CD4-positive, CD25-positive, alpha-beta regulatory T cell (primary cell): Measurements from ENCODE around the gene UBE2Q1. TPM values are rescaled to one million over a fixed set of nuclear protein-coding genes. Genes with fewer than 3 reads are reported as not detected.

Source experiments
- ATAC-seq, 2 donors: fragments of 150-1000 bp; cut with Tn5 transposase; one replicate each; pipeline ENCODE4 v1.10.0; 2021; ENCODE audit warnings: low read depth in 2 of 2, moderate number of reproducible peaks in 2 of 2, moderate library complexity in 1 of 2
- DNase-seq, 3 donors: peaks; one replicate each; pipeline versions ENCODE4 v3.0.0 to v3.0.0-alpha.2; 2012 to 2022; ENCODE audit warnings: mixed read lengths in 1 of 3
- H3K27ac ChIP-seq: one replicate; pipeline ENCODE4 v1.7.0; 2013; ENCODE audit warnings: mild to moderate bottlenecking, low read length; ENCODE audit not compliant: insufficient read depth, poor library complexity, severe bottlenecking
- H3K27me3 ChIP-seq: one replicate; pipeline ENCODE4 v1.7.0; 2013; ENCODE audit warnings: low read length; ENCODE audit not compliant: control insufficient read depth, insufficient read depth
- H3K36me3 ChIP-seq: one replicate; pipeline ENCODE4 v1.7.0; 2013; ENCODE audit warnings: mild to moderate bottlenecking, low read length, moderate library complexity; ENCODE audit not compliant: control insufficient read depth, insufficient read depth
- H3K4me1 ChIP-seq: 2 replicates; pipeline ENCODE4 v1.7.0; 2013; ENCODE audit warnings: mild to moderate bottlenecking, low read length; ENCODE audit not compliant: insufficient read depth, control insufficient read depth, poor library complexity, severe bottlenecking
- H3K4me3 ChIP-seq: one replicate; pipeline ENCODE4 v1.7.0; 2013; ENCODE audit warnings: low read depth, mild to moderate bottlenecking, low read length, moderate library complexity
- H3K9me3 ChIP-seq, 2 experiments: 1 replicate in 1 of 2; 2 replicates in 1 of 2; pipeline ENCODE4 v1.7.0; 2013; ENCODE audit warnings: low read length in 2 of 2, mild to moderate bottlenecking in 1 of 2, moderate library complexity in 1 of 2; ENCODE audit not compliant: control insufficient read depth in 2 of 2
- H3K27ac Mint-ChIP-seq, 3 donors: one replicate each; pipeline ENCODE4 v1.8.0; 2020 to 2022; ENCODE audit warnings: mild to moderate bottlenecking in 3 of 3, mixed read lengths in 3 of 3, moderate library complexity in 2 of 3
- H3K27me3 Mint-ChIP-seq: one replicate; pipeline ENCODE4 v1.8.0; 2022; ENCODE audit warnings: mild to moderate bottlenecking, mixed read lengths
- H3K36me3 Mint-ChIP-seq: one replicate; pipeline ENCODE4 v1.8.0; 2020; ENCODE audit warnings: mixed read lengths
- H3K4me1 Mint-ChIP-seq, 4 donors: one replicate each; pipeline ENCODE4 v1.8.0; 2020 to 2022; ENCODE audit warnings: mixed read lengths in 4 of 4, mild to moderate bottlenecking in 1 of 4
- H3K4me3 Mint-ChIP-seq, 4 donors: one replicate each; pipeline ENCODE4 v1.8.0; 2020 to 2022; ENCODE audit warnings: mild to moderate bottlenecking in 4 of 4, mixed read lengths in 4 of 4, moderate library complexity in 3 of 4
- H3K9me3 Mint-ChIP-seq, 7 donors: one replicate each; pipeline ENCODE4 v1.8.0; 2020 to 2022; ENCODE audit warnings: mixed read lengths in 7 of 7, mild to moderate bottlenecking in 3 of 7, moderate library complexity in 2 of 7
- polyA plus RNA-seq, 4 donors: library from polyadenylated mRNA; unstranded; fragments of 300-500 nt; fragmentation: Illumina TruSeq; gene quantifications; one replicate each; pipeline ENCODE4 v1.2.3, GENCODE V29; 2021
- total RNA-seq: library from RNA; stranded (reverse); gene quantifications from one replicate; pipeline ENCODE4 v1.2.3, GENCODE V29; 2022

The UBE2Q1 gene
- total RNA-seq (91.7 TPM), polyA plus RNA-seq (10 to 100 TPM in 3 of 4 donors, 1 to 10 TPM in 1; 9.5 to 18.5 (median 12.4) TPM)

- Mint-ChIP-seq H3K4me1 (peaks cover 7 to 46% (median 39%) of the 10 kb centered on the region in 4 donors), H3K27ac (peak within 1 kb of the TSS; percentile 92 to 98 (median 95)), H3K36me3 (peaks cover 32% of the 10 kb centered on the region), H3K9me3 (no peaks in the 10 kb centered on the region), H3K27me3 (peaks cover 9% of the 10 kb centered on the region), H3K4me3 (peak within 1 kb of the TSS; percentile 94 to 96 (median 96))
- peak; percentile 20 to 47 (median 44) for DNase-seq
- Histone ChIP-seq H3K4me1 (peaks cover 30% of the 10 kb centered on the region), H3K36me3 (peaks cover 29% of the 10 kb centered on the region), H3K27me3 (no peaks in the 10 kb centered on the region), H3K27ac (peak within 1 kb of the TSS; percentile 93), H3K9me3 (no peaks in the 10 kb centered on the region), H3K4me3 (peak within 1 kb of the TSS; percentile 90)
- no peak for ATAC-seq
Measured at GRCh38 chr1:154557939-154558719, at the start of gene UBE2Q1. Gene UBE2Q1, minus strand, starts transcription at chr1:154558662. Its CDS starts 109 bp downstream, at chr1:154558553.

GRCh38 chr1:154607609-154608396, 49.3 kb upstream of the UBE2Q1 start, which contains the start of gene ADAR:
Gene ADAR, minus strand, starts transcription at chr1:154608186. Its CDS starts 180 bp downstream, at chr1:154608006.
- H3K9me3 Mint-ChIP-seq, result no peaks in the 10 kb centered on the region
- H3K4me1 Mint-ChIP-seq, result peaks cover 36 to 77% (median 66%) of the 10 kb centered on the region in 4 donors
- peak; percentile 78 to 81 for ATAC-seq
- H3K36me3 Mint-ChIP-seq, result peaks cover 4% of the 10 kb centered on the region
- peak within 1 kb of the TSS; percentile 99 to 100 (median 100) for H3K27ac Mint-ChIP-seq
- H3K4me3 Mint-ChIP-seq, result peak within 1 kb of the TSS; percentile 97 to 99 (median 98)
- Histone ChIP-seq H3K4me3 (peak within 1 kb of the TSS; percentile 90), H3K36me3 (peaks cover 20% of the 10 kb centered on the region), H3K4me1 (peaks cover 65% of the 10 kb centered on the region), H3K9me3 (no peaks in the 10 kb centered on the region), H3K27ac (peak within 1 kb of the TSS; percentile 95), H3K27me3 (no peaks in the 10 kb centered on the region)
- H3K27me3 Mint-ChIP-seq, result no peaks in the 10 kb centered on the region
- peak; percentile 89 to 98 (median 93) for DNase-seq

GRCh38 chr1:154607106-154607608, 48.7 kb upstream of the UBE2Q1 start:
- peaks cover 25% of the 10 kb centered on the region for H3K36me3 ChIP-seq
- H3K27ac ChIP-seq, result peak overlapping the region; percentile 95
- no peaks in the 10 kb centered on the region for H3K27me3 Mint-ChIP-seq
- H3K4me3 Mint-ChIP-seq, result peak overlapping the region; percentile 97 to 99 (median 98)
- ATAC-seq, result no peak
- no peaks in the 10 kb centered on the region for H3K27me3 ChIP-seq
- no peaks in the 10 kb centered on the region for H3K9me3 ChIP-seq
- H3K4me1 ChIP-seq, result peaks cover 71% of the 10 kb centered on the region
- peaks cover 4% of the 10 kb centered on the region for H3K36me3 Mint-ChIP-seq
- H3K9me3 Mint-ChIP-seq, result no peaks in the 10 kb centered on the region
- DNase-seq, result peak in 2 of 3 donors; percentile 14 to 51
- peaks cover 36 to 84% (median 68%) of the 10 kb centered on the region in 4 donors for H3K4me1 Mint-ChIP-seq
- peak overlapping the region; percentile 90 for H3K4me3 ChIP-seq
- peak overlapping the region; percentile 99 to 100 (median 100) for H3K27ac Mint-ChIP-seq

GRCh38 chr1:154605534-154605933, 47.1 kb upstream of the UBE2Q1 start:
- Histone ChIP-seq H3K27ac (peak overlapping the region; percentile 49), H3K36me3 (peaks cover 41% of the 10 kb centered on the region)
- H3K36me3 Mint-ChIP-seq, result peaks cover 12% of the 10 kb centered on the region

GRCh38 chr1:154603317-154603716, 44.9 kb upstream of the UBE2Q1 start:
- no peaks in the 10 kb centered on the region for H3K9me3 Mint-ChIP-seq
- Histone ChIP-seq H3K27ac (peak overlapping the region; percentile 49), H3K4me3 (no peak overlapping the region), H3K4me1 (peaks cover 70% of the 10 kb centered on the region), H3K27me3 (no peaks in the 10 kb centered on the region), H3K9me3 (no peaks in the 10 kb centered on the region), H3K36me3 (peaks cover 56% of the 10 kb centered on the region)
- peak overlapping the region in 1 of 4 donors; percentile 98 for H3K4me3 Mint-ChIP-seq
- H3K36me3 Mint-ChIP-seq, result peaks cover 24% of the 10 kb centered on the region
- peak overlapping the region in 1 of 3 donors; percentile 75 for H3K27ac Mint-ChIP-seq
- H3K27me3 Mint-ChIP-seq, result no peaks in the 10 kb centered on the region
- DNase-seq, result no peak
- no peak for ATAC-seq
- H3K4me1 Mint-ChIP-seq, result peaks cover 26 to 89% (median 58%) of the 10 kb centered on the region in 4 donors

More at GRCh38 chr1:154605534-154605933, 47.1 kb upstream of the UBE2Q1 start:
- H3K27me3 ChIP-seq, result no peaks in the 10 kb centered on the region
- H3K4me1 ChIP-seq, result peaks cover 81% of the 10 kb centered on the region
- Mint-ChIP-seq H3K27me3 (no peaks in the 10 kb centered on the region), H3K4me1 (peaks cover 35 to 90% (median 63%) of the 10 kb centered on the region in 4 donors), H3K4me3 (peak overlapping the region; percentile 44 to 98 (median 78)), H3K27ac (peak overlapping the region; percentile 83 to 86 (median 86)), H3K9me3 (no peaks in the 10 kb centered on the region)
- ATAC-seq (no peak), DNase-seq (no peak)
- no peaks in the 10 kb centered on the region for H3K9me3 ChIP-seq
- H3K4me3 ChIP-seq, result peak overlapping the region; percentile 60

- Histone ChIP-seq H3K27me3 (no peaks in the 10 kb centered on the region), H3K36me3 (peaks cover 86% of the 10 kb centered on the region), H3K4me1 (peaks cover 41% of the 10 kb centered on the region), H3K27ac (no peak overlapping the region), H3K4me3 (no peak overlapping the region), H3K9me3 (no peaks in the 10 kb centered on the region)
- peak overlapping the region in 1 of 3 donors; percentile 51 for H3K27ac Mint-ChIP-seq
- DNase-seq (no peak), ATAC-seq (no peak)
- peaks cover 18 to 59% (median 38%) of the 10 kb centered on the region in 4 donors for H3K4me1 Mint-ChIP-seq
- peak overlapping the region in 1 of 4 donors; percentile 11 for H3K4me3 Mint-ChIP-seq
- H3K36me3 Mint-ChIP-seq, result peaks cover 45% of the 10 kb centered on the region
- H3K9me3 Mint-ChIP-seq, result no peaks in the 10 kb centered on the region
- no peaks in the 10 kb centered on the region for H3K27me3 Mint-ChIP-seq
Measured at GRCh38 chr1:154599658-154600057, 41.2 kb upstream of the UBE2Q1 start.

GRCh38 chr1:154598871-154599635, 40.6 kb upstream of the UBE2Q1 start:
- Histone ChIP-seq H3K27me3 (no peaks in the 10 kb centered on the region), H3K4me1 (peaks cover 35% of the 10 kb centered on the region), H3K9me3 (no peaks in the 10 kb centered on the region), H3K27ac (no peak overlapping the region), H3K4me3 (no peak overlapping the region), H3K36me3 (peaks cover 89% of the 10 kb centered on the region)
- Mint-ChIP-seq H3K27me3 (no peaks in the 10 kb centered on the region), H3K36me3 (peaks cover 50% of the 10 kb centered on the region), H3K4me3 (no peak overlapping the region), H3K27ac (peak overlapping the region in 1 of 3 donors; percentile 93), H3K9me3 (no peaks in the 10 kb centered on the region), H3K4me1 (peaks cover 12 to 53% (median 35%) of the 10 kb centered on the region in 4 donors)
- DNase-seq (no peak), ATAC-seq (no peak)
